Measurements from ENCODE around the gene CEP85. TPM values are rescaled to one million over a fixed set of nuclear protein-coding genes. Genes with fewer than 3 reads are reported as not detected.

CEP85 gene
- total RNA-seq, 1 donor from 2014 or later, result 10.5 TPM

GRCh38 chr1:26274801-26275425 is 40.9 kb downstream of the CEP85 start:
- Histone ChIP-seq H3K36me3 (ENCODE audit: insufficient read depth, low read length) (peaks cover 23% of the 10 kb centered on the region), H3K27me3 (ENCODE audit: insufficient read depth, low read length) (no peaks in the 10 kb centered on the region), H3K4me2 (ENCODE audit: low read length) (peak overlapping the region; percentile 9), H3K9ac (ENCODE audit: low read length) (no peak overlapping the region), H3K4me1 (ENCODE audit: insufficient read depth, low read length) (peaks cover 50% of the 10 kb centered on the region), H2AFZ (ENCODE audit: low read depth, low read length) (peak overlapping the region; percentile 9), H3K9me3 (ENCODE audit: insufficient read depth, low read depth, low read length) (no peaks in the 10 kb centered on the region), H3K27ac (ENCODE audit: low read depth, low read length) (peak overlapping the region; percentile 74), H3K4me3 (ENCODE audit: insufficient read depth, low read depth, low read length) (no peak overlapping the region), H3K79me2 (ENCODE audit: insufficient read depth, low read length) (peaks cover 9% of the 10 kb centered on the region), H4K20me1 (ENCODE audit: insufficient read depth, low read length) (no peaks in the 10 kb centered on the region)
- Mint-ChIP-seq H3K9me3 (ENCODE audit: unreplicated experiment) (peaks cover 4% of the 10 kb centered on the region), H3K27ac (ENCODE audit: unreplicated experiment) (peak overlapping the region; percentile 68), H3K36me3 (ENCODE audit: low read depth, unreplicated experiment) (peaks cover 26% of the 10 kb centered on the region), H3K4me1 (ENCODE audit: low read depth, unreplicated experiment) (peaks cover 42% of the 10 kb centered on the region), H3K27me3 (ENCODE audit: low read depth, unreplicated experiment) (no peaks in the 10 kb centered on the region), H3K4me3 (ENCODE audit: unreplicated experiment) (peak overlapping the region; percentile 41)
- TF ChIP-seq, protein P1, sequence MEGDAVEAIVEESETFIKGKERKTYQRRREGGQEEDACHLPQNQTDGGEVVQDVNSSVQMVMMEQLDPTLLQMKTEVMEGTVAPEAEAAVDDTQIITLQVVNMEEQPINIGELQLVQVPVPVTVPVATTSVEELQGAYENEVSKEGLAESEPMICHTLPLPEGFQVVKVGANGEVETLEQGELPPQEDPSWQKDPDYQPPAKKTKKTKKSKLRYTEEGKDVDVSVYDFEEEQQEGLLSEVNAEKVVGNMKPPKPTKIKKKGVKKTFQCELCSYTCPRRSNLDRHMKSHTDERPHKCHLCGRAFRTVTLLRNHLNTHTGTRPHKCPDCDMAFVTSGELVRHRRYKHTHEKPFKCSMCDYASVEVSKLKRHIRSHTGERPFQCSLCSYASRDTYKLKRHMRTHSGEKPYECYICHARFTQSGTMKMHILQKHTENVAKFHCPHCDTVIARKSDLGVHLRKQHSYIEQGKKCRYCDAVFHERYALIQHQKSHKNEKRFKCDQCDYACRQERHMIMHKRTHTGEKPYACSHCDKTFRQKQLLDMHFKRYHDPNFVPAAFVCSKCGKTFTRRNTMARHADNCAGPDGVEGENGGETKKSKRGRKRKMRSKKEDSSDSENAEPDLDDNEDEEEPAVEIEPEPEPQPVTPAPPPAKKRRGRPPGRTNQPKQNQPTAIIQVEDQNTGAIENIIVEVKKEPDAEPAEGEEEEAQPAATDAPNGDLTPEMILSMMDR (IDR thresholded peaks at IDR 0.05; ENCODE audit: insufficient read depth, low read depth, low read length), result no peak
- no peak for TF ChIP-seq EZH2 (IDR thresholded peaks at IDR 0.05; ENCODE audit: insufficient read depth, low read length)
- DNase-seq (ENCODE audit: low read depth) (peak; percentile 43), FAIRE-seq (no peak)

DNA sequence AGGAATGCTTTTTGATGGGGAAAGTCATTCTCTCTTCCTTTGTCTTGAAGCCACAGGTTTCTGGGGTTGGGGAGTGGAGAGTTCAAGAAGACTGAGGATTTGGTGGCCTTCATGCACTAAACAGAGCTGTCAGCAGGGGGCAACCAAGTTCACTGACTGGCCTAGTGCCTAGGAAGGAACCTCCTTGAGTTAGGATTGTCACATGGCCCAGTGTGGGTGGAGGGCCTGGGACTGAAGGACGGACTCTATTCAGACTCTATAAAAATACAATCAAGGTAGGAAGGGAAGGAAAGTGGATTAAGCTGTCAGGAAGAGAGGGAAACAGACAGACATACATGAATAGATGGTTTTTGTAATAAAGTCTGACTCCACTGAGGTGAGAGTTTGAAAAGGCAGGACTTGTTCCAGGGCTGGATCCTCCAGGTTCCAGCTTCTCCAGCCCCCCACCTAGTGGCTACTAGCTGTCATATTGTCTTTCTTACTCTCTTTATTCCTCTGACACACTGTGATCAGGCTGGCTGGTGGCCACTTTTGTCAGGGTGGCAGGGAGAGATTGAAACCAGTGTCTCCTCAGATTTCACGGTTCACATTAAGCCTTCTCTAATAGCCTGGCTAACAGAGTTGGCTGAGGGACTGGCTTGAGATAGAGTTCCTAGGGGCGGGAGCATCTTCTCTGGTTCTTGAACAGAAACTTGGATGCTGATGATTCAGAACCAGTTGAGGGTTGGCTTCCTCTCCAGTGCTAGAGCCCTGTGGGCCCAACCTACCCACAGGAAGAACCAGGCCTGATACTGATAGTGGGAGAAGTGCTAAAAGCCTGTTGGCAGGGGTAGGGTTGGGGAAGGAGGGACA is 41.8 kb downstream of the CEP85 start:
- H3K4me1 ChIP-seq (ENCODE audit: insufficient read depth, low read length), result peaks cover 50% of the 10 kb centered on the region
- no peaks in the 10 kb centered on the region for H3K9me3 ChIP-seq (ENCODE audit: insufficient read depth, low read depth, low read length)
- H3K27me3 ChIP-seq (ENCODE audit: insufficient read depth, low read length), result no peaks in the 10 kb centered on the region
- Mint-ChIP-seq H3K27me3 (ENCODE audit: low read depth, unreplicated experiment) (no peaks in the 10 kb centered on the region), H3K9me3 (ENCODE audit: unreplicated experiment) (no peaks in the 10 kb centered on the region), H3K27ac (ENCODE audit: unreplicated experiment) (peak overlapping the region; percentile 79), H3K4me3 (ENCODE audit: unreplicated experiment) (peak overlapping the region; percentile 42), H3K4me1 (ENCODE audit: low read depth, unreplicated experiment) (peaks cover 45% of the 10 kb centered on the region), H3K36me3 (ENCODE audit: low read depth, unreplicated experiment) (peaks cover 20% of the 10 kb centered on the region)
- peak overlapping the region; percentile 74 for H3K27ac ChIP-seq (ENCODE audit: low read depth, low read length)
- peak; percentile 96 for DNase-seq (ENCODE audit: low read depth)
- FAIRE-seq, result peak; percentile 66
- H4K20me1 ChIP-seq (ENCODE audit: insufficient read depth, low read length), result peaks cover 8% of the 10 kb centered on the region
- peak overlapping the region; percentile 39 for H2AFZ ChIP-seq (ENCODE audit: low read depth, low read length)
- H3K9ac ChIP-seq (ENCODE audit: low read length), result peak overlapping the region; percentile 58
- peaks cover 18% of the 10 kb centered on the region for H3K79me2 ChIP-seq (ENCODE audit: insufficient read depth, low read length)
- peak overlapping the region; percentile 77 for H3K4me2 ChIP-seq (ENCODE audit: low read length)
- TF ChIP-seq, protein P1 (IDR thresholded peaks at IDR 0.05; ENCODE audit: insufficient read depth, low read depth, low read length), result peak; percentile 63
- TF ChIP-seq EZH2 (IDR thresholded peaks at IDR 0.05; ENCODE audit: insufficient read depth, low read length), result no peak
- peaks cover 17% of the 10 kb centered on the region for H3K36me3 ChIP-seq (ENCODE audit: insufficient read depth, low read length)
- H3K4me3 ChIP-seq (ENCODE audit: insufficient read depth, low read depth, low read length), result no peak overlapping the region
